Endothelial cell of umbilical vein (primary cell): ENCODE data around the gene CDC42EP5.

ENCODE experiments used
- CTCF ChIP-seq, 2 donors: IDR thresholded peaks; 1 replicate in 1 of 2; 2 replicates in 1 of 2; pipeline ENCODE4 v1.5.1; 2011; ENCODE audit warnings: low read length in 2 of 2, mild to moderate bottlenecking in 2 of 2, moderate library complexity in 2 of 2, control low read depth in 1 of 2, inconsistent platforms in 1 of 2, low read depth in 1 of 2; ENCODE audit not compliant: insufficient read depth in 1 of 2; ENCODE audit errors: extremely low read depth in 1 of 2
- POLR2AphosphoS5 ChIP-seq: IDR thresholded peaks from 2 replicates; pipeline ENCODE4 v1.6.1; 2012; ENCODE audit warnings: low read depth, mild to moderate bottlenecking, control low read depth, low read length, moderate library complexity; ENCODE audit not compliant: insufficient read depth

GRCh38 chr19:54451331-54451871, 21.7 kb downstream of the CDC42EP5 start:
- TF ChIP-seq CTCF (IDR thresholded peaks at IDR 0.05; ENCODE audit: extremely low read depth in 1 of 2, insufficient read depth in 1 of 2, low read depth in 1 of 2, low read length in 2 of 2), result no peak
- TF ChIP-seq POLR2AphosphoS5, result no peak
